ENCODE measurements around the gene SLC23A1.

GRCh38 chr5:139360384-139360783 is 22.7 kb downstream of the SLC23A1 start:
- TF ChIP-seq CTCF (IDR thresholded peaks at IDR 0.05; ENCODE audit: low read depth, low read length, missing input control) = no peak
- TF ChIP-seq JUND (IDR thresholded peaks at IDR 0.05) = no peak
- TF ChIP-seq ZBTB33 (IDR thresholded peaks at IDR 0.05) = no peak
- no peak for TF ChIP-seq FOXA1 (IDR thresholded peaks at IDR 0.05)
- TF ChIP-seq HNF4A (conservative IDR thresholded peaks at IDR 0.05) = no peak
- no peak for TF ChIP-seq REST (IDR thresholded peaks at IDR 0.05)

Data from liver (tissue), 3 donors.